NT2/D1 (cell line): ENCODE data around the gene PTPN22.

ENCODE experiments used
- SUZ12 ChIP-seq: IDR thresholded peaks from 2 replicates; pipeline ENCODE4 v1.6.1; 2011; ENCODE audit not compliant: insufficient read length, insufficient read depth; ENCODE audit errors: extremely low read depth
- YY1 ChIP-seq: IDR thresholded peaks from 2 replicates; pipeline ENCODE4 v1.6.1; 2011; ENCODE audit not compliant: insufficient read length, insufficient read depth
- ZNF274 ChIP-seq: IDR thresholded peaks from 2 replicates; pipeline ENCODE4 v1.6.1; 2011; ENCODE audit warnings: mild to moderate bottlenecking, low read depth, low read length

GRCh38 chr1:113777561-113777960 lies 94.0 kb downstream of the PTPN22 start:
- no peak for TF ChIP-seq ZNF274
- TF ChIP-seq YY1 = no peak
- no peak for TF ChIP-seq SUZ12
